Cerebellar nuclear complex (tissue), 1 donor: ENCODE data around the gene IRF1.

Experiments used
- DNase-seq, 2 experiments: peaks; one replicate each; lab custom pipeline; 2025; lab: John Stamatoyannopoulos, UW

Gene IRF1

GRCh38 chr5:132474881-132475496 lies 15.6 kb downstream of the IRF1 start:
- no peak for DNase-seq

GRCh38 chr5:132474131-132474723 lies 16.3 kb downstream of the IRF1 start:
- DNase-seq = no peak

DNA sequence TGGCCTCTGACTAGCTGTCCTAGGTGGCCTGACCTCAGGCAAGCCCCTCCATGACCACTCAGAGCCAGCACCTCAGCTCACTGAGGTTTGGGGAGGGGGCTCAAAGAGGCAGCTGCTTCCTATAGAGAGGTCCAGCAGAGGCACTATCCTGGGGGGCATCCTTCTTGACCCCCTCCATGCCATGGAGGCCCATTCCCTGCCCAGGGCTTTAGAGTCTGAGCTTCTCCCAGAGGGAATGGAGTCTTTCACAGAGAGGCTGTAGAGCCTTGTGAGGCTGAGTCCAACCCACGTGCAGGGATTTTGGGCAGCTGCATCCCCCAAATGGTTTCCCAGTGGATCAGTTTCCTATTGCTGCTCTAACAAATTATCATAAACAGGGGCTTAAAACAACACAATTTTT lies 16.9 kb downstream of the IRF1 start:
- no peak for DNase-seq

- no peak for DNase-seq
Measured at GRCh38 chr5:132473019-132473531, 17.5 kb downstream of the IRF1 start.

GRCh38 chr5:132472431-132472830 lies 18.1 kb downstream of the IRF1 start:
- DNase-seq = no peak

- DNase-seq = no peak
Measured at GRCh38 chr5:132471944-132472343, 18.6 kb downstream of the IRF1 start.

DNA sequence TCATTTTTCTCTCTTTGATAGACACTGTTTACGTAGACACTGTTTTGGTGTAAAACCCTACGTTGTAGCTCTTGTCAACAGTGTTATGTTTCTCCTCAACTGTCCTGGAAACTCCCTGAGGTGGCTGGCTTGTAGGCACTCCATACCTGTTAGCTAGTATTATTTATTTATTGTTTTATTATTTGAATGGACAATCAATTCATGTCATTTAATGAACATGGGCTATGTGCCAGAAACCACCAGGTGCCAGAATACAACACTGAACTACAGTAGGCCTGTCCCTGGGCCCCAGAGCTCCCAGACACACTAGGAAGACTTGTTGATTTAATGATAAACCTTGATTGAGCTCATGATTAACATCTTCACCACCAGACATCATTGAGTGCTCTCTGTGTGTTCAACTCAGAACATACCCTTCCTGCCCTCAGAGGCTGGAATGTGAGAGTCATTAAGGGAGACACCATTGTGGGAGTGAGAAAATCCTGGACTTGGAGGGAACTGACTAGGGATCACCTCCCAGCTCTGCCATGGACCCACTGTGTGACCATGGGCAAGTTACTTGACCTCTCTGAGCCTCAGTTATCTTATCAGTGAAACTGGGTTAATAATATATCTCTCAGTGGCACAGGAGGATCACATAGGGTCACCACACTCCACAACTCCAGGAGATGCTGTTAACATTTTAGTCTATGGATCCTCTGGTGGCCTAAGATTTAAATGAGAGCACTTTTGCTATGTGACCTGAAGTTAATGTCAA lies 19.2 kb downstream of the IRF1 start:
- DNase-seq = no peak

DNA sequence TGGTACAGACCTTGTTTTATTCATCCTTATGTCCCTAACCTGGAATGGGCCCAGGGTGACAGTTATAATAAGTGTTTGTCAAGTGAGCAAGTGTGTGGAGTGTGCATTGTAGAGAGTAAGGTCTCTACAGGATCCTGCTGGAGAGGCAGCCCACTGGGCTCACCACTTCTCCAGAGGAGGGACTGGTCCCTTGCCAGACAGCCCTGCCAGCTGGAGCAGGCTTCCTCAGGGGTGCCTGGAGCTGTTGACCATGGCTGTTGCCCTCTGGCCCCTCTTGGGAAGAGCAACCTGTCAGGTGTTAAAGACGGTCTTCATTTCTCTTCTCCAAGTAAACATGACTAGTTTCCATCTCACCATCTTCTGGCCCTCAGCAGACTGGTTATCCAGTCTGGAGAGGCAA lies 20.0 kb downstream of the IRF1 start:
- DNase-seq = no peak

- no peak for DNase-seq
Measured at GRCh38 chr5:132470010-132470392, 20.6 kb downstream of the IRF1 start.

DNA sequence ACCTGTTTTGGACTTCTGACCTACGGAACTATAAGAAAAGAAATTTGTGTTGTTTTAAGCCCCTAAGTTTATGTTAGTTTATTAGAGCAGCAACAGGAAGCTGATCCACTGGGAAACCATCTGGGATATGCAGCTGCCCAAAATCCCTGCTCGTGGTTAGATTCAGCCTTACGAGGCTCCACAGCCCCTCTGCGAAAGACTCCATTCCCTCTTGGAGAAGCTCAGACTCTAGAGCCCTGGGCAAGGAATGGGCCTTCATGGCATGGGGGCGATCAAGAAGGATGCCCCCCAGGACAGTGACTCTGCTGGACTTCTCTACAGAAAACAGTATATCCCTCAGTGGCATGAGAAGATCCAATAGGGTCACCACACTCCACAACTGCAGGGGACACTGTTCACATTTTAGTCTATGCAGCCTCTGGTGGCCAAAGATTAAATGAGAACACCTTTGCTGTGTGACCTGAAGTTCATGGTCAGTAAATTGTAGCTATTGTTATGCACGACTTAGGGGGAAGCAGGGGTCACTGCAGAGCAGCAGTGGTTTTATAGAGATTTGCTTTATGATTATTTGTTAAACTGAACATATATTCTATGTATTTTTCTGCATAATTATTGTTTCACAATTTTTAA lies 21.1 kb downstream of the IRF1 start:
- no peak for DNase-seq

DNA sequence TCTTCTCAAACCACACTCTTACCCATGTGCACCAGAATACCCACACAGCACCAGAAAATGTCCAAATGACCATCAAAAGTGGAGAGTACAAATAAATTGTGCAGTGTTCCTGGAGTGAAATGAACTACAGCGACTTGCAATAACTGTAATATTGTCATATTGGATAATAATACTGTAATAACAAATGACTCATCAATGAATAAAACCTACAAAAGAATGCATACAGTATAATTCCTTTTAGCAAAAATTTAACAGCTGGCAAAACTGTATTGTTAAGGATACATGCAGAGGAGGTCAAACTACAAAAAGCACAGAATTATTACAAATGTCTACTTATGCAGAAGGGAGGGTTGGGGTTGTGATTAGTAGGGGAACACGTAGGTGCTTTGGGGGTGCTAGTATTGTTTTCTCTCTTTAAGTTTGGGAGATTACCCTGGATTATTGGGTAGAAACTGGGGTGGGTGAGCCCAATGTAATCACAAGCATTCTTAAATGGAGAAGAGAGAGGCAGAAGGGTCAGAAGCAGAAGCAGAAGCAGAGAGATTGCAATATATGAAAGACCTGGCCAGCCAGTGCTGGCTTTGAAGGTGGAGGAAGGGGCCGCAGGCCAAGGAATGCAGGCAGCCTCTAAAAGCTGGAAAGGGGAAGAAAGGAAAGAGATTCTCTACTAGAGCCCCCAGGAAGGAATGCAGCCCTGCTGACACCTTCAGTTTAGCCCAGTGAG lies 21.8 kb downstream of the IRF1 start:
- no peak for DNase-seq

DNA sequence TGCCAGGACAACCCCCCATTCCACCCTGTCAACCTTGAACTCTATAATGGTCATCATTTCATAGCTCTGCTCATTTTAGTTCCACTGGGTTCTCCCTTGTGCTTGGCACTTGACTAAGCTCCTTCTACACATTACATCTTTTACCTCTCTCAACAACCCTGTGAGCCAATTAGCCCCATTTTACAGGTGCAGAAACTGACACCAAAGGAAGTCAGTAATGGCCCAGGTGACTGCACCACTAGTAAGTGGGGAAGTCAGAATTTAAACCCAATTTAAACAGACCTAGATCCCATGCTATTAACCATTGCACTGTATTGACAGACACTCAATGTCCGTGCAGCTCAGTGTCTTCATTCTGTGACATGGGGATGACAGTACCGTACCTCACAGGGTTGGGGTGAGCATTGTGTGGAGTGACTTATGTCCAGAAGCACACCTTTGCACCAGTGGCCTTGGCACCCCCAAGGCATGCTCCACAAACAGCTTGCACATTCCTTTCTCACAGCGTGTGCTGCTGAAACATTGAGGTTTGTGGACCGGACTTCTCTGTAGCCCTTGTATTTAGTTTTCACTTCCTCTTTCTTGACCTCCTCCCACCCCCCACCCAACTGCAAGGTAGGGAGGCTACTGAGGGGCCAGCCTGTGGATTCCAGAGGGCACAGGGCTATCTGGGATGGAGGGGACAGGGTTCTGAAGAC lies 23.1 kb downstream of the IRF1 start:
- DNase-seq = no peak

- DNase-seq = no peak
Measured at GRCh38 chr5:132466433-132467286, 23.9 kb downstream of the IRF1 start.

- no peak for DNase-seq
Measured at GRCh38 chr5:132465059-132465707, 25.4 kb downstream of the IRF1 start.

DNA sequence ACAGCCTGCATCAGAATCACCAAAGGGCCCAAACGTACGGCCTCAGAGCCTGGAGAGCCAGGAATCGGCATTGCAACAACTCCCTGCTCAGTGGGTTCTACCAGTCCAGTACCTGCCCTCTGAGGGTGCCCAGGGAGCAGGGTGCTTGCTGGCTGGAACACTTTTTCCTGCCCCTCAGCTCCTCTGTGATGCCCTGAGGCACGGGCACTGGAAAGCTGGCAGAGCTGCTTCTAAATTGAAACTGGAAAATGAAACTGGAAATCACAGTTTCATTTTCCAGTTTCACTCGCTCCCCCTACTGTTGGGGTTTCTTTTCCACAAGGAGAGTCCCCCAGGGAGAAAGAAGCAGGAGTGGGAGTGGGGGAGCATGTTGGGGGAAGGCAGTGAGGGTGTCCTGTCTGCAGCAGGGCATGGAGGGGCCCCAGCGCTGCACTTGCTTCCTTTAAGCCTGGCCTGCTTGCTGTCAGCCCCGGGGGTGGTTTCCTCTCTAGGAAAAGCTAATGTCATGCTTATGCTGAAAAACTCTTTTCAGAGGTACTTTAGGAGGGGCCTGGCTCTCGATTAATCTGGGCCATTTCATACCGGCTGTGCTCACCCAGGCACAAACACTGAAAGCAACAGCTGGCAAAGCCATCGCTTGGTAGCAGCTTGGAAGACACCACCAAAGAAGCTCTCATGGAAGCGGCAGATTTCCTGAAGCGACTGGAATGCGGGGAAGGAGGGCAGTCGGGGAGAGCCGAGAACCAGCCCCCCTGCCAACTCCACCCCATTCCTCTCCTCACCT lies 26.2 kb downstream of the IRF1 start:
- no peak for DNase-seq

DNA sequence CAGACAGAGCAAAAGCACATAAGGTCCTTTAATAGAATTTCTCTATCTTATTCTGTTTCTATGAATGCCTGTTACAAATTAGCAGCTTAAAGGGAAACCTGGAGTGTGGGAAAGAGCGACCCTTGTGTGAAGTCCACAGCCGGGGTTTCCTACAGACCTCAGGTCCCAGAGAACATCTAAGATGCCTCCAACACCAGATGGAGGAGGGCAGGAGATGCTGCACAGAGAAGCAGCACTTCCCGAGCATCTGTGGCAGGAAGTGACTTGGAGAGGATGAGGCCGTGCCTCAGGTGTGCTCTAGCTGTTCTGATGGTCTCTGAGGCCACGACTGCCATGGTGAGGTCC lies 26.8 kb downstream of the IRF1 start:
- no peak for DNase-seq

DNA sequence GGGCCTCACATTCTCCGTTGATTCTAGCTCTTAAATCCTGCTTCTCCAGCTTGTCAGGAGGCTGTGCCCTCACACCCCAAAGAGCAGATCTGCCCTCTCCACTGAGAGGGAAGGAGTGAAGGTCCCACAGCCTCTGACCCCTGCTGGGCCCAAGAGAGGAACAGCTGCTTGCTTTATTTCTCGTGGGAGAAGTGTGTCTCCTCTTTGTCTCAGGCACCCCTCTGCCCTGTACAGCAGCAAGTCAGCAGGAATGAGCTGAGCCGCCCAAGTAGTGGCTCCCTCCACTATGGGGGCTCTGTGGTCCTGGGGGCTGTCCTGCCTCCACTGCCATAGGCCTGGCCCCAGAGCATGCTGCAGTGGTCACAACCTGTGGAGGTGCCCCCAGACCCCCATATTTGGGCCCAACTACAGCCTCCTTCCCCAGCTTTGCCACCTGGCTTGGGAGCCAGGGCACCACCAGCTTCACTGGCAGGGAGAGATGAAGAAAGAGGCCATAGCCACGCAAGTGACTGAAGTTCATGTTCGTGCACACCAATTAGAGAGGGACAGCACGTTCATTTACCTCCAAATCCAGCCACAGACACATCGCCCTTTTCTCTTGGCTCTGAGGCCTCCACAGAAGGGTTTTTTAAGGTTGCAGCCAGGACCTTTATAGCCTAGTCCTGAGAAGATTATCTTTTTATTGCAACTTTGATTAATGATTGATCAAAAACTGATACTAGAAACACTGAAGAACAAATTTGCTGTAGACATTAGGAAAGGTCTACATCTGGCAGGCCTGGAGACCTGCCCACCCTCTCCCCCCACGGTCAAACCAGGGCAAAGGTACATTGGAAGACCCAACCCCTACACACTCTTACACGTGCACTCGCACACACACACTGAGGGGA lies 27.5 kb downstream of the IRF1 start:
- no peak for DNase-seq

- DNase-seq = no peak
Measured at GRCh38 chr5:132462333-132462732, 28.2 kb downstream of the IRF1 start.
